ENCODE results near the gene MACROD2. TPM values are rescaled to one million over a fixed set of nuclear protein-coding genes. Genes with fewer than 3 reads are reported as not detected.

The MACROD2 gene
- total and polyA plus RNA-seq, 9 donors, result 2.0 to 4.9 (median 3.1) TPM

DNA sequence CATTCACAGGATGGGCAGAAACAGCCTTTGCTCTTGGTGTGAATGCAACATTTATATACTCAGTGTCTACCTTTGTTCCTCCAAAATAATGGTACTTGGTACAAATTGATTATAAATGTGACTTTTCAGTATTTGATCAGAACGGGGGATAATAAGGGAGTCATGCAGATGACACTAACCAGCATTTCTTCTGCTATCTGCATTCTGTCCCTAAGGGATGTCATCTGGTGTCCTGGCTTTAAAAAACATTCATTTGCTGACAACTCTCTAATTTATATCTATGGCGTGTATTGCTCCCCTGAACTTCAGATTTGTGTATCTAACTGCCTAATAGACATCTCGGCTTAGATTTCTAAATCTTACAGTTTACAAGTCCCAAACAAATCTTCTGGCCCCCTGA, 418.5 kb downstream of the MACROD2 start:
- Histone ChIP-seq H3K9me3 (replicated peaks; ENCODE audit: control insufficient read depth, low read depth, low read length) (no peaks in the 10 kb centered on the region), H3K27ac (ENCODE audit: low read length) (no peak overlapping the region), H3K4me1 (ENCODE audit: control insufficient read depth, insufficient read depth, low read length) (peaks cover 3% of the 10 kb centered on the region), H3K36me3 (ENCODE audit: control insufficient read depth, insufficient read depth, low read length) (no peaks in the 10 kb centered on the region), H3K27me3 (ENCODE audit: control insufficient read depth, insufficient read depth, low read length) (no peaks in the 10 kb centered on the region), H3K4me3 (ENCODE audit: low read length) (no peak overlapping the region)
- no peak for DNase-seq
- 87% methylated on average over 3 of the region's 3 CpGs for WGBS (ENCODE audit: insufficient coverage)

GRCh38 chr20:14414560-14414959, 419.2 kb downstream of the MACROD2 start:
- DNase-seq, result no peak
- no peaks in the 10 kb centered on the region for H3K9me3 ChIP-seq (replicated peaks; ENCODE audit: control insufficient read depth, low read depth, low read length)
- peaks cover 3% of the 10 kb centered on the region for H3K4me1 ChIP-seq (ENCODE audit: control insufficient read depth, insufficient read depth, low read length)
- no peak overlapping the region for H3K27ac ChIP-seq (ENCODE audit: low read length)
- WGBS (ENCODE audit: insufficient coverage), result 84% methylated on average over 2 of the region's 2 CpGs
- H3K27me3 ChIP-seq (ENCODE audit: control insufficient read depth, insufficient read depth, low read length), result no peaks in the 10 kb centered on the region
- no peaks in the 10 kb centered on the region for H3K36me3 ChIP-seq (ENCODE audit: control insufficient read depth, insufficient read depth, low read length)
- no peak overlapping the region for H3K4me3 ChIP-seq (ENCODE audit: low read length)

DNA sequence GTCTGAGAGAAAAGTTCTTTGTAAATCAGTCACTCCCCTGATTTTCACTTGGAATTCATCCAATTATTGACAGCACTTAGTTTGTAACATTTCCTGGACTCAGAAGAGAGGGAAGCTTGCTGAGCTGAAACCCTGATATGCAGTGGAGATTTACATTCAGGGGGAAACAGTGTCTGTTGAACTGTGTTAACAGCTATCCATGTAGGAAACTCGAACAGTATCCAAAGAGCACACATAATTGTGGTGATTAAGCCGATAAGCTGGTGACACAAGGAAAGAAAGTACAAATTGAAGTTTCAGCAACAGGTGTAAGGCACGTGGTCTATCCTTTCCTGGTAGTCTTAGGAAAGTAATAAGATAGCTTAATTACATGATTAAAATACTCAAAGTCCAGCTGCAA, 420.2 kb downstream of the MACROD2 start:
- Histone ChIP-seq H3K27me3 (ENCODE audit: control insufficient read depth, insufficient read depth, low read length) (no peaks in the 10 kb centered on the region), H3K4me1 (ENCODE audit: control insufficient read depth, insufficient read depth, low read length) (peaks cover 3% of the 10 kb centered on the region), H3K9me3 (replicated peaks; ENCODE audit: control insufficient read depth, low read depth, low read length) (no peaks in the 10 kb centered on the region), H3K27ac (ENCODE audit: low read length) (no peak overlapping the region), H3K36me3 (ENCODE audit: control insufficient read depth, insufficient read depth, low read length) (no peaks in the 10 kb centered on the region), H3K4me3 (ENCODE audit: low read length) (no peak overlapping the region)
- 60% methylated on average over 1 of the region's 3 CpGs for WGBS (ENCODE audit: insufficient coverage)
- peak; percentile 28 for DNase-seq

DNA sequence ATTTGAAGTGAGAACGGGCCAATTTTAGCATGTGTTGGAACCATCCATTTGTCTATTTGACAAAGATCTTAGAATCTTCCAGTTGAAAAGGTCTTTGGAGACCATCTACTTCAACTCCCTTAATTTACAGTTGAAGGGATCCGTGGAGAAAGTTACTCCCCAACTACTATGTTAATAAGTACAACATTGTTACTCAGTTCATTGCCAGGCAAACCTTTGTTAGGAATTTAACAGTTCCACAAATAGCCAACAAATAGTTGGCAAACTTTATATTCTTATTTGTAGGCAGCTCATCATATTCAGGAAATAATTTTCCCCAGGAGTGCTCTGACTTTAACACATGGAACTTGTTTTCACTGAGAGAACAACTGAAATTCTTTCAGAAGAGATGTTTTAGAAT, 423.1 kb downstream of the MACROD2 start:
- DNase-seq, result peak; percentile 98
- no CpG with 5 or more reads among the region's 2 CpGs for WGBS (ENCODE audit: insufficient coverage)
- no peaks in the 10 kb centered on the region for H3K27me3 ChIP-seq (ENCODE audit: control insufficient read depth, insufficient read depth, low read length)
- H3K4me1 ChIP-seq (ENCODE audit: control insufficient read depth, insufficient read depth, low read length), result peaks cover 3% of the 10 kb centered on the region
- H3K27ac ChIP-seq (ENCODE audit: low read length), result no peak overlapping the region
- no peaks in the 10 kb centered on the region for H3K9me3 ChIP-seq (replicated peaks; ENCODE audit: control insufficient read depth, low read depth, low read length)
- no peak overlapping the region for H3K4me3 ChIP-seq (ENCODE audit: low read length)
- H3K36me3 ChIP-seq (ENCODE audit: control insufficient read depth, insufficient read depth, low read length), result no peaks in the 10 kb centered on the region

DNA sequence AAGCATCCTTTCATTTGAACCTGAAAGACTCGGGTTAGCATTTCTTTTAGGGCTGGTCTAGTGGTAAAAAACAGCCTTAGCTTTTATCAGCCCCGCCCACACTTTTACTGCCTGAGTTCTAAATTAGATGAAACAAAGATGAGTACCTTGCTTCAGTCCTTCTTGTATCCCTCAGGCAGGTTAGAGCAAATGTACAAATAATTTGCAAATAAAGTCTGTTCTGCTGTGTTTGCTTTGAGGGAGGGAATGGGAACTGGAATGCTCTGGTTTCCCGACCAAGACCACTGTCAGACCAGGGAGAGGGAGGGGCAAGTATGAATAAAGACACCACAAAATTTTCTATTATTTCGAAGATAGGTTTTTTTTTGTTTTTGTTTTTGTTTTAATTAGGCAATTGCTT, 427.6 kb downstream of the MACROD2 start:
- H3K27me3 ChIP-seq (ENCODE audit: control insufficient read depth, insufficient read depth, low read length), result no peaks in the 10 kb centered on the region
- no peaks in the 10 kb centered on the region for H3K36me3 ChIP-seq (ENCODE audit: control insufficient read depth, insufficient read depth, low read length)
- no peak overlapping the region for H3K27ac ChIP-seq (ENCODE audit: low read length)
- H3K4me3 ChIP-seq (ENCODE audit: low read length), result no peak overlapping the region
- no peak for DNase-seq
- no peaks in the 10 kb centered on the region for H3K4me1 ChIP-seq (ENCODE audit: control insufficient read depth, insufficient read depth, low read length)
- no peaks in the 10 kb centered on the region for H3K9me3 ChIP-seq (replicated peaks; ENCODE audit: control insufficient read depth, low read depth, low read length)
- WGBS (ENCODE audit: insufficient coverage), result no CpG with 5 or more reads among the region's 4 CpGs

DNA sequence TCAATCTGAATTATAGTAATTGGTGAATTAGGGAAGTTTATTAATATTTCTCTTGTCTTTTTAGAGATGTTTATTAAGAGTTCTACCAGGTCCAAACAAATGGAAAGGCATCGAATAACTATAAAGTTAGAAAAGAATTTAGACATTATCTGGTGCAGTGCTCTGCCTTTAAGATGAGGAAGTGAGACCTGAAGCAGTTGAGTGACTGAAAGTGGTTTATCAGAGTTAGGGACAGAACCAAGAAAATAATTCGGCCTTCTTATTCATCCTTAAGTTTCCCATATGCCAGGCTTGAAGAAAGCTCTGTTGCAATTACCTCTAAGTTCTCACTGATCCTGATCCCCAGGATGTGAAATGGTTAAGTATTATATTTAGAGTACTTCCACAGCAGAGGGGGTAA, 436.3 kb downstream of the MACROD2 start:
- Histone ChIP-seq H3K4me1 (ENCODE audit: control insufficient read depth, insufficient read depth, low read length) (no peaks in the 10 kb centered on the region), H3K36me3 (ENCODE audit: control insufficient read depth, insufficient read depth, low read length) (no peaks in the 10 kb centered on the region), H3K9me3 (replicated peaks; ENCODE audit: control insufficient read depth, low read depth, low read length) (no peaks in the 10 kb centered on the region), H3K27ac (ENCODE audit: low read length) (no peak overlapping the region), H3K27me3 (ENCODE audit: control insufficient read depth, insufficient read depth, low read length) (no peaks in the 10 kb centered on the region), H3K4me3 (ENCODE audit: low read length) (no peak overlapping the region)
- DNase-seq, result no peak
- 100% methylated on average over 1 of the region's 2 CpGs for WGBS (ENCODE audit: insufficient coverage)

DNA sequence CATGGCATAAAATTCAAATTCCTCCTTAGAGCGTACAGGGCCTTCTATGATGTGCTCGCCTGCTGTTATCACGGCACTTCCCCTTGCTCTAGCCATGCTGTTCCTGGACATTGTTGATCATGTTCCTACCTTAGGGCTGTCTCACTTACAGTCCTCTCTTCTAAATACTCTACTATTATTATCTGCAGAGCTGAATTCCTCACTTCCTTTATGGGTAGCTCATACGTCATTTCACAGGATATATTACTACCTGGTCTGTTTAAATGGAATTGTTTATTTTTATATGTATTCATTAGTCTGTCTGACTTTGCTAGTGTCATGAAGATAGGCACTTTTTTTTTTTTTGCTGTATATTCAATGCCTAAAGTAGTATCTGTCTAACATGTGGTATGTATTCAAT, 436.8 kb downstream of the MACROD2 start:
- no peak overlapping the region for H3K4me3 ChIP-seq (ENCODE audit: low read length)
- no peaks in the 10 kb centered on the region for H3K9me3 ChIP-seq (replicated peaks; ENCODE audit: control insufficient read depth, low read depth, low read length)
- H3K27ac ChIP-seq (ENCODE audit: low read length), result no peak overlapping the region
- no peak for DNase-seq
- H3K36me3 ChIP-seq (ENCODE audit: control insufficient read depth, insufficient read depth, low read length), result no peaks in the 10 kb centered on the region
- no peaks in the 10 kb centered on the region for H3K4me1 ChIP-seq (ENCODE audit: control insufficient read depth, insufficient read depth, low read length)
- no peaks in the 10 kb centered on the region for H3K27me3 ChIP-seq (ENCODE audit: control insufficient read depth, insufficient read depth, low read length)
- 77% methylated on average over 2 of the region's 4 CpGs for WGBS (ENCODE audit: insufficient coverage)

GRCh38 chr20:14432597-14432996, 437.3 kb downstream of the MACROD2 start:
- H3K27ac ChIP-seq (ENCODE audit: low read length), result no peak overlapping the region
- H3K27me3 ChIP-seq (ENCODE audit: control insufficient read depth, insufficient read depth, low read length), result no peaks in the 10 kb centered on the region
- no peaks in the 10 kb centered on the region for H3K9me3 ChIP-seq (replicated peaks; ENCODE audit: control insufficient read depth, low read depth, low read length)
- H3K4me3 ChIP-seq (ENCODE audit: low read length), result no peak overlapping the region
- H3K4me1 ChIP-seq (ENCODE audit: control insufficient read depth, insufficient read depth, low read length), result no peaks in the 10 kb centered on the region
- no peak for DNase-seq
- no peaks in the 10 kb centered on the region for H3K36me3 ChIP-seq (ENCODE audit: control insufficient read depth, insufficient read depth, low read length)

- no peaks in the 10 kb centered on the region for H3K27me3 ChIP-seq (ENCODE audit: control insufficient read depth, insufficient read depth, low read length)
- peaks cover 2% of the 10 kb centered on the region for H3K9me3 ChIP-seq (replicated peaks; ENCODE audit: control insufficient read depth, low read depth, low read length)
- DNase-seq, result no peak
- no peak overlapping the region for H3K4me3 ChIP-seq (ENCODE audit: low read length)
- no peaks in the 10 kb centered on the region for H3K36me3 ChIP-seq (ENCODE audit: control insufficient read depth, insufficient read depth, low read length)
- no CpG with 5 or more reads among the region's 1 CpG for WGBS (ENCODE audit: insufficient coverage)
- H3K27ac ChIP-seq (ENCODE audit: low read length), result no peak overlapping the region
- H3K4me1 ChIP-seq (ENCODE audit: control insufficient read depth, insufficient read depth, low read length), result no peaks in the 10 kb centered on the region
Observed at GRCh38 chr20:14434384-14435136, 439.2 kb downstream of the MACROD2 start.

DNA sequence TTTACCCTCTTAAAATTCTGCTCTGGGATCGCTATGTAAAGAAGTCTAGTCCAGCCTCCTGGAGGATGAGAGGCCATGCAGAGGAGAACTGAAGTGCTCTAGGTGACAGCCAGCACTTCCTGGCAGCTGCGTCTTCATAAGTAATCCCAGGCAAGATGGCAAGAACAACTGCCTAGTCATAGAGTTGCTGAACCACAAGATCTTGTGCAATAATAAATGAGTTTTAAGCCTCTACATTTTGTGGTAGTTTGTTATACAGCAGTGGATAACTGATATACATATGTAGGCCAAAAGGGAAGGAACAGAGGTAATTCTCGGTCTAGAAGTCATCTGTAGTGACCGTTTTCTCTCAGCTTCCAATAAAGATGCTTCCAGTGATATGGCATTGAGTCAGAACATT, 445.9 kb downstream of the MACROD2 start:
- no peaks in the 10 kb centered on the region for H3K27me3 ChIP-seq (ENCODE audit: control insufficient read depth, insufficient read depth, low read length)
- 50% methylated on average over 1 of the region's 4 CpGs for WGBS (ENCODE audit: insufficient coverage)
- H3K36me3 ChIP-seq (ENCODE audit: control insufficient read depth, insufficient read depth, low read length), result no peaks in the 10 kb centered on the region
- H3K9me3 ChIP-seq (replicated peaks; ENCODE audit: control insufficient read depth, low read depth, low read length), result peaks cover 2% of the 10 kb centered on the region
- H3K4me3 ChIP-seq (ENCODE audit: low read length), result no peak overlapping the region
- no peak for DNase-seq
- H3K27ac ChIP-seq (ENCODE audit: low read length), result no peak overlapping the region
- H3K4me1 ChIP-seq (ENCODE audit: control insufficient read depth, insufficient read depth, low read length), result no peaks in the 10 kb centered on the region

GRCh38 chr20:14444106-14444505, 448.8 kb downstream of the MACROD2 start:
- Histone ChIP-seq H3K9me3 (replicated peaks; ENCODE audit: control insufficient read depth, low read depth, low read length) (no peaks in the 10 kb centered on the region), H3K36me3 (ENCODE audit: control insufficient read depth, insufficient read depth, low read length) (no peaks in the 10 kb centered on the region), H3K27ac (ENCODE audit: low read length) (no peak overlapping the region), H3K4me1 (ENCODE audit: control insufficient read depth, insufficient read depth, low read length) (no peaks in the 10 kb centered on the region), H3K27me3 (ENCODE audit: control insufficient read depth, insufficient read depth, low read length) (no peaks in the 10 kb centered on the region), H3K4me3 (ENCODE audit: low read length) (no peak overlapping the region)
- WGBS (ENCODE audit: insufficient coverage), result 80% methylated on average over 3 of the region's 3 CpGs
- no peak for DNase-seq
